Thyroid gland (tissue), 4 donors: ENCODE measurements around the gene WASHC2A. TPM values are rescaled to one million over a fixed set of nuclear protein-coding genes. Genes with fewer than 3 reads are reported as not detected.
A peak's percentile ranks its signal among the peaks of the same experiment; 100 is the strongest.
"Not testable (repeated sequence)": the region's sequence is repeated elsewhere in the genome, so short reads cannot be mapped to it uniquely, and the experiment has no call there.

Source experiments
- DNase-seq, 2 donors: peaks; one replicate each; pipeline ENCODE4 v3.0.0-alpha.2; 2019
- H3K27ac ChIP-seq, 3 donors: fragments of 200-600 bp; sonication (generic); 1 replicate in 2 of 3; 2 replicates in 1 of 3; pipeline ENCODE4 v1.5.1; 2016 to 2019; ENCODE audit warnings: mild to moderate bottlenecking in 1 of 3, moderate library complexity in 1 of 3
- H3K27me3 ChIP-seq: fragments of 200-600 bp; sonication (generic); one replicate; pipeline ENCODE4 v1.5.1; 2019
- H3K36me3 ChIP-seq, 2 donors: fragments of 200-600 bp; sonication (generic); one replicate each; pipeline ENCODE4 v1.5.1; 2016 to 2019
- H3K4me1 ChIP-seq, 2 donors: fragments of 200-600 bp; sonication (generic); one replicate each; pipeline ENCODE4 v1.5.1; 2017 to 2019
- H3K4me3 ChIP-seq, 3 donors: fragments of 200-600 bp; sonication (generic); replicated peaks in 1 of 3; 1 replicate in 2 of 3; 2 replicates in 1 of 3; pipeline ENCODE4 v1.5.1; 2016; ENCODE audit warnings: mild to moderate bottlenecking in 1 of 3
- H3K9me3 ChIP-seq: fragments of 200-600 bp; sonication (generic); one replicate; pipeline ENCODE4 v1.5.1; 2017
- POLR2A ChIP-seq, 2 donors: fragments of 450-650 bp; IDR thresholded peaks; one replicate each; pipeline ENCODE4 v1.6.1; 2017; ENCODE audit warnings: antibody characterized with exemption in 2 of 2, mild to moderate bottlenecking in 2 of 2, moderate library complexity in 1 of 2
- WGBS, 2 donors: methylation state at CpG; one replicate each; pipeline ENCODE4 v1.1.5; 2017; 5-methylcytosine and 5-hydroxymethylcytosine counted together
- intact Hi-C: fragments of 100-400 bp; cut with DNase I; formaldehyde crosslinking; loops from one replicate; pipeline ENCODE4 v1.15.1; 2023
- total RNA-seq, 4 donors: library from RNA; depleted of rRNA; stranded (reverse); fragments of >200 nt; gene quantifications; one replicate each; pipeline ENCODE4 v1.2.3, GENCODE V29; 2016
- TF ChIP-seq, protein P1 (sequence below), 6 experiments: fragments of 200-600 bp in 3 of 6; fragments of 450-650 bp in 3 of 6; sonication (generic) in 3 of 6; IDR thresholded peaks; one replicate each; pipeline ENCODE4 v1.5.1; 2016 to 2019; ENCODE audit warnings: antibody characterized with exemption in 6 of 6, mild to moderate bottlenecking in 2 of 6, inconsistent platforms in 1 of 6, moderate library complexity in 1 of 6

The WASHC2A gene, protein sequence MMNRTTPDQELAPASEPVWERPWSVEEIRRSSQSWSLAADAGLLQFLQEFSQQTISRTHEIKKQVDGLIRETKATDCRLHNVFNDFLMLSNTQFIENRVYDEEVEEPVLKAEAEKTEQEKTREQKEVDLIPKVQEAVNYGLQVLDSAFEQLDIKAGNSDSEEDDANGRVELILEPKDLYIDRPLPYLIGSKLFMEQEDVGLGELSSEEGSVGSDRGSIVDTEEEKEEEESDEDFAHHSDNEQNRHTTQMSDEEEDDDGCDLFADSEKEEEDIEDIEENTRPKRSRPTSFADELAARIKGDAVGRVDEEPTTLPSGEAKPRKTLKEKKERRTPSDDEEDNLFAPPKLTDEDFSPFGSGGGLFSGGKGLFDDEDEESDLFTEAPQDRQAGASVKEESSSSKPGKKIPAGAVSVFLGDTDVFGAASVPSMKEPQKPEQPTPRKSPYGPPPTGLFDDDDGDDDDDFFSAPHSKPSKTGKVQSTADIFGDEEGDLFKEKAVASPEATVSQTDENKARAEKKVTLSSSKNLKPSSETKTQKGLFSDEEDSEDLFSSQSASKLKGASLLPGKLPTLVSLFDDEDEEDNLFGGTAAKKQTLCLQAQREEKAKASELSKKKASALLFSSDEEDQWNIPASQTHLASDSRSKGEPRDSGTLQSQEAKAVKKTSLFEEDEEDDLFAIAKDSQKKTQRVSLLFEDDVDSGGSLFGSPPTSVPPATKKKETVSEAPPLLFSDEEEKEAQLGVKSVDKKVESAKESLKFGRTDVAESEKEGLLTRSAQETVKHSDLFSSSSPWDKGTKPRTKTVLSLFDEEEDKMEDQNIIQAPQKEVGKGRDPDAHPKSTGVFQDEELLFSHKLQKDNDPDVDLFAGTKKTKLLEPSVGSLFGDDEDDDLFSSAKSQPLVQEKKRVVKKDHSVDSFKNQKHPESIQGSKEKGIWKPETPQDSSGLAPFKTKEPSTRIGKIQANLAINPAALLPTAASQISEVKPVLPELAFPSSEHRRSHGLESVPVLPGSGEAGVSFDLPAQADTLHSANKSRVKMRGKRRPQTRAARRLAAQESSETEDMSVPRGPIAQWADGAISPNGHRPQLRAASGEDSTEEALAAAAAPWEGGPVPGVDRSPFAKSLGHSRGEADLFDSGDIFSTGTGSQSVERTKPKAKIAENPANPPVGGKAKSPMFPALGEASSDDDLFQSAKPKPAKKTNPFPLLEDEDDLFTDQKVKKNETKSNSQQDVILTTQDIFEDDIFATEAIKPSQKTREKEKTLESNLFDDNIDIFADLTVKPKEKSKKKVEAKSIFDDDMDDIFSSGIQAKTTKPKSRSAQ (N-terminal part only)
- 10 to 100 TPM; 29.2 to 42.2 (median 37.1) TPM for total RNA-seq

DNA sequence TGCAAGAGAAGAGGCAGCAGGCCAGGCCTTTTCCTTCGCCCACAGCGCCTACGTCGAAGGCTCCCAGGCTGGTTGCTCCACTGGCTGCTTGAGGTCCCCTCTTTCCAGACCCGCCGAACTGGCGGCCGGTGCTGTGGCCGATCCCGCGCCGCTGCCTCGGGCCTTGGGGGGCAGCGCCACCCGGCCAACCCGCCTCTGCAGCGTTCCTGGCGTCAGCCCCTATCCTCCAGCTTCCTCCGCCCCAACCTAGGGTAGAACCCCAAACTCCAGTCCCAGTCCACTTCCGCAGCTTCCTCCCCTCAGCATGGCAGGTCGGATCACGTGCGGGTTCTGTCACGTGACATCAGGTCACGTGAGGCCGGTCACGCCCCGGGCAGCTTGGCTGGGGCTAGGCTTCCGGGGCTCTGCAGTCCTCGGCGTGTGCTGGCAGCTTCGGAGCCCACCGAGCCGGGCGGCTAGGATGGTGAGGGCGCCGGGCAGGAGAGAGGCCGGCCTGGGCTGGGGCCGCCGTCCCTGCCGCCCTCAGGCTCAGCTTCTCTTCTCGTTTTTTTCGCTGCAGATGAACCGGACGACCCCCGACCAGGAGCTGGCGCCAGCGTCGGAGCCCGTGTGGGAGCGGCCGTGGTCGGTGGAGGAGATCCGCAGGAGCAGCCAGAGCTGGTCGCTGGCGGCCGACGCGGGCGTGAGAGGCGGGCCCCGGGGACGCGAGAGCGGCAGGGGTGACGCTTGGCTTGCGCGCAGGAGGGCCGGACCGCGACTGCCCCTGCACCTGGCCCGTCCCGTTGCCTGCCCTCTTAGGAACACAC, at the start of gene WASHC2A:
TSS of gene WASHC2A (plus strand) at position 409 of the 806 bp plus-strand sequence. CDS start at position 461, 52 bp downstream.
- H3K4me1 ChIP-seq, intact Hi-C loops, H3K27me3 ChIP-seq, H3K36me3 ChIP-seq, H3K9me3 ChIP-seq: not testable (repeated sequence)
- TF ChIP-seq POLR2A (IDR thresholded peaks at IDR 0.05): peak in 1 of 2 donors; percentile 57
- WGBS, 2 donors: 0% methylated on average over 3 of the region's 73 CpGs; no CpG with 5 or more reads in 1 of the 2 donors
- DNase-seq: peak; percentile 85 to 92
- Histone ChIP-seq H3K27ac (peak within 1 kb of the TSS in 2 of 3 donors; percentile 58 to 73), H3K4me3 (peak within 1 kb of the TSS in 2 of 3 donors; percentile 51 to 62)

DNA sequence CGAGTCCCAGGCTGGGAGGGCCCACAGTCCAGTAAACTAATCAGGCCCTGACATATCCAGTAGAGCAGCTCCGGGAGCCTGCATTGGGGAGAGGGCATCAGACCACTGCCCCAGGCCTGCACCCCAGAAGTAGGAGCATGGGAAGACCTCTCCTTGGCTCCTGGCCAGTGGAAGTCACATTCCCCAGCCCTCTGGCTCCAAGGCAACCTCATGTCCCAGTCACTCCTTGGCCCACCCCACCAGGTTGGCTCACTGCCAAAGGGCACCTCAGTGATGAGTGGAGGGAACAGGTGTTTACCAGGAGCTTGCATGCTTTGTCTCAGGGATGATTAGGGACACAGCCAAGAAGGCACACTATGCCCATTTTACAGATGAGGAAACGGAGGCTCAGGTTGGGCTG, 48.5 kb upstream of the WASHC2A start:
- DNase-seq, H3K27ac ChIP-seq, H3K4me1 ChIP-seq, H3K9me3 ChIP-seq, H3K36me3 ChIP-seq, H3K27me3 ChIP-seq, intact Hi-C loops, H3K4me3 ChIP-seq: not testable (repeated sequence)
- 84 to 88% methylated on average over 2 to 3 of the region's 3 CpGs for WGBS, 2 donors

DNA sequence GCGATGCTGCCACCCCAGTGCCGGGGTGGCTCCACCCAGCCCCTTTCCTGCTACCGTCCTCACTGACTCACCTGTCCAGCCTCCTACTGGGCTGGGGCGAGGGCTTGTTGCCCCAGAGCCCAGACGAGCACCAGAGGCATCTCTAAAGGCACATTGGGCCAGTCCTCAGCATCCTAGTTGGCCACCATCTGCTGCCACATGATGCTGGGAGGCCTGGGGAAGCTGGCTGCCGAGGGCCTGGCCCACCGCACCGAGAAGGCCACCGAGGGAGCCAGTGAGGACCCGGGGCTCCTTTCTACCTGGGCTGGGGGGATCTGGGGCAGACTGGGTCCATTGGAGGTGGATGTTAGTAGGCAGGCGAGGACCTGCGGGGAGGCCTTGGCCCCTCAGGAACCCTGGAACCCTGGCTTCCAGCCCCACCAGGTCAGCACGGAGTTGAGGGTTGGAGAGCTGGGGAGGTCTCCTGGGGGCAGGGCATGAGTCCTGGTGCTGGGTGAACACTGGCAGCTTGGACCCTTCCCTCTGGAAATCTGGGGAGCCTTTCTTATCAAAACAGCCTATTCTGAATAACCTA, 47.2 kb upstream of the WASHC2A start:
- 86 to 87% methylated on average over 6 to 13 of the region's 13 CpGs for WGBS, 2 donors
- H3K36me3 ChIP-seq, H3K27me3 ChIP-seq, H3K27ac ChIP-seq, H3K9me3 ChIP-seq, H3K4me1 ChIP-seq, H3K4me3 ChIP-seq, intact Hi-C loops, DNase-seq: not testable (repeated sequence)

DNA sequence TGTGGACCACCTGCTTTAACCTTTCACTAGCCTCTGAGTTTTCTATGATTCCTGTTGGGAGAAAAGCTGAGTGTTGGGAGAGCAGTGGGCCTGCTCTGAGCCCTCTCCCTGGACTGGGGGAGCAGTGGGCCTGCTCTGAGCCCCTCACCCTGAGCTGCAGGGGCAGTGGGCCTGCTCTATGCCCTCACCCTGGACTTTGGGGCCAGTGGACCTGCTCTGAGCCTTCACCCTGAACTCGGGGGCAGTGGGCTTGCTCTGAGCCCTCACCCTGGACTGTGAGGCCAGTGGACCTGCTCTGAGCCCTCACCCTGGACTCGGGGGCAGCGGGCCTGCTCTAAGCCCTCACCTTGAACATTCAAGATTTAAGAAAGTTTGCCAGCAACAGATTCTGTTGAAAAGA, 46.1 kb upstream of the WASHC2A start:
- 78 to 79% methylated on average over 3 of the region's 3 CpGs for WGBS, 2 donors
- Histone ChIP-seq H3K36me3 (no peaks in the 10 kb centered on the region), H3K9me3 (no peaks in the 10 kb centered on the region), H3K27me3 (no peaks in the 10 kb centered on the region), H3K4me1 (no peaks in the 10 kb centered on the region), H3K27ac (no peak overlapping the region), H3K4me3 (no peak overlapping the region)
- intact Hi-C loops: no loop called here
- no peak for TF ChIP-seq POLR2A (IDR thresholded peaks at IDR 0.05)
- TF ChIP-seq, protein P1, sequence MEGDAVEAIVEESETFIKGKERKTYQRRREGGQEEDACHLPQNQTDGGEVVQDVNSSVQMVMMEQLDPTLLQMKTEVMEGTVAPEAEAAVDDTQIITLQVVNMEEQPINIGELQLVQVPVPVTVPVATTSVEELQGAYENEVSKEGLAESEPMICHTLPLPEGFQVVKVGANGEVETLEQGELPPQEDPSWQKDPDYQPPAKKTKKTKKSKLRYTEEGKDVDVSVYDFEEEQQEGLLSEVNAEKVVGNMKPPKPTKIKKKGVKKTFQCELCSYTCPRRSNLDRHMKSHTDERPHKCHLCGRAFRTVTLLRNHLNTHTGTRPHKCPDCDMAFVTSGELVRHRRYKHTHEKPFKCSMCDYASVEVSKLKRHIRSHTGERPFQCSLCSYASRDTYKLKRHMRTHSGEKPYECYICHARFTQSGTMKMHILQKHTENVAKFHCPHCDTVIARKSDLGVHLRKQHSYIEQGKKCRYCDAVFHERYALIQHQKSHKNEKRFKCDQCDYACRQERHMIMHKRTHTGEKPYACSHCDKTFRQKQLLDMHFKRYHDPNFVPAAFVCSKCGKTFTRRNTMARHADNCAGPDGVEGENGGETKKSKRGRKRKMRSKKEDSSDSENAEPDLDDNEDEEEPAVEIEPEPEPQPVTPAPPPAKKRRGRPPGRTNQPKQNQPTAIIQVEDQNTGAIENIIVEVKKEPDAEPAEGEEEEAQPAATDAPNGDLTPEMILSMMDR (IDR thresholded peaks at IDR 0.05): no peak
- no peak for DNase-seq

DNA sequence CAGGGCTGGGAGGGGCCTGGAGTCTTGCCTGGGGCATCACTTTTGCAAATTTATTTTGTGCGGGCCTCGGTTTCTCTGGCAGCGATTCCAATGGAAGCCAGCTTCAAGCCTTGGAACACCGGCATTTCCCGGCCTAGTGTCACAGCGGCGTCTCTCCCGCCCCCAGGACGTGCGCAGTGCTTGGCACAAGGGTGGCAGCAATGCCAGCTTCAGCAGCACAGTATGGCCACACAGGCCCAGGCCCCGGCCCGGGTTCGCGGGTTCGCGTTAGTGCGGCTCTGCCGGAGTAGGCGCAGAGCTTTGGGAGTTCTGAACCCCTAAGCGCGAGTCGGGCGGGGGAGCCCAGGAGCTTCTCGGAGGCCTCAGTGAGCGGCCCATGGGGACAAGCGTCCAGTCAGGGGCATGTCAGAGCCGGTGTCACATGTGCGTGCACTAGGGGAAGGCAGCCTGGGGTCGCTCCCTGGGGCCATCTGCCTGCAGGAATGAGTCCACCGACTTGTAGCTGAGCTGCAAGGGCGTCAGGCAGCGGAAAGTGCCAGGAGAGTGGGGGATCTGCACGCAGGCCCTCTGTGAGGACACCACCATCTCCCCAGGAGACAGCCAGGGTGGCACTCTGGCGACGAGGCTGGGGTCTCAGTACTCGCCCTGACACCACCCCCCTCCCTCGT, 42.9 kb upstream of the WASHC2A start:
- intact Hi-C loops: not testable (repeated sequence)
- 4 to 21% methylated on average over 16 to 18 of the region's 37 CpGs for WGBS, 2 donors

DNA sequence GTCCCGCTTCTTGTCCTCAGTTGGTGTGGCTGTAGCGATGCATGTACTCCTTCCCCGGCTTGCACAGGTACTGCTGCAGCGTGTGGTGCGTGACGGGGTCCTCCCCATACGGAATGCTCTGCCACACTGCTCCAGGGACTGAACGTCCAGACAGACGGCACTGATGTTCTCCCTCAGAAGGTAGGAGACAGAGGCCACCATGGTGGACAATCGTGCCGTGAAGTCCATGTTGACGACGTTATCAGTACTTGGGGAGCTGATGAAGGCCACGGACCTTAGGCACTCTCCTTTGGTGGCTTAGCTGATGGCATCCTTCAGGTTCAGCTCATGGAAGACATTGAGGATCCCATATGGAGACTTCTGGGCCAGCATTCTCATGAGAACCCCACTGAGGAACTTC, 42.1 kb upstream of the WASHC2A start:
- intact Hi-C loops: no loop called here
- no peak for DNase-seq

More for the DNA sequence above, 42.9 kb upstream of the WASHC2A start:
- not testable (repeated sequence) for H3K36me3 ChIP-seq, H3K27me3 ChIP-seq, H3K4me3 ChIP-seq, H3K4me1 ChIP-seq, H3K27ac ChIP-seq, DNase-seq, H3K9me3 ChIP-seq

More for the DNA sequence above, 42.1 kb upstream of the WASHC2A start:
- Histone ChIP-seq H3K27me3 (no peaks in the 10 kb centered on the region), H3K9me3 (no peaks in the 10 kb centered on the region), H3K36me3 (no peaks in the 10 kb centered on the region), H3K27ac (no peak overlapping the region), H3K4me3 (no peak overlapping the region), H3K4me1 (no peaks in the 10 kb centered on the region)
- TF ChIP-seq POLR2A (IDR thresholded peaks at IDR 0.05): no peak
- TF ChIP-seq, protein P1 (IDR thresholded peaks at IDR 0.05): no peak
- 86 to 92% methylated on average over 6 to 13 of the region's 14 CpGs for WGBS, 2 donors
